H7 (cell line): ENCODE measurements around the gene GIN1. TPM values are rescaled to one million over a fixed set of nuclear protein-coding genes. Genes with fewer than 3 reads are reported as not detected.
A peak's percentile ranks its signal among the peaks of the same experiment; 100 is the strongest.
"Not testable (repeated sequence)": the region's sequence is repeated elsewhere in the genome, so short reads cannot be mapped to it uniquely, and the experiment has no call there.

ENCODE experiments used
- DNase-seq: peaks from one replicate; pipeline ENCODE4 v3.0.0; 2012
- H3K27me3 ChIP-seq: 2 replicates; pipeline ENCODE4 v1.6.0; 2011; ENCODE audit warnings: mild to moderate bottlenecking, low read length; ENCODE audit not compliant: control insufficient read depth, insufficient read depth
- H3K36me3 ChIP-seq: replicated peaks from 2 replicates; pipeline ENCODE4 v1.5.1; 2011; ENCODE audit warnings: low read length; ENCODE audit not compliant: control insufficient read depth, insufficient read depth
- H3K4me3 ChIP-seq: 2 replicates; pipeline ENCODE4 v1.5.1; 2011; ENCODE audit warnings: low read depth, mild to moderate bottlenecking, control low read depth, low read length, moderate library complexity; ENCODE audit not compliant: insufficient read depth
- total RNA-seq: library from RNA; depleted of rRNA; stranded (reverse); fragments of >200 nt; shearing (Covaris generic); gene quantifications from 2 replicates; pipeline ENCODE4 v1.2.3, GENCODE V29; 2014; rRNA removed

Gene GIN1
- 5.0 and 5.1 TPM in 2 replicates for total RNA-seq

- H3K27me3 ChIP-seq: no peaks in the 10 kb centered on the region
- H3K4me3 ChIP-seq: peak within 1 kb of the TSS; percentile 82
- H3K36me3 ChIP-seq: no peaks in the 10 kb centered on the region
- DNase-seq: peak; percentile 50
Observed at GRCh38 chr5:103119765-103120606, at the start of gene GIN1, which contains the start of gene PPIP5K2. GIN1 (minus strand) TSS chr5:103120138; CDS start chr5:103108707, 11,431 bp downstream. PPIP5K2 (plus strand) TSS chr5:103120301; CDS start chr5:103129590, 9,289 bp downstream.

GRCh38 chr5:103166706-103167105 is 46.8 kb upstream of the GIN1 start:
- Histone ChIP-seq H3K36me3 (no peaks in the 10 kb centered on the region), H3K27me3 (no peaks in the 10 kb centered on the region), H3K4me3 (no peak overlapping the region)
- DNase-seq: no peak

GRCh38 chr5:103151156-103151555 is 31.2 kb upstream of the GIN1 start:
- no peak for DNase-seq
- Histone ChIP-seq H3K27me3 (no peaks in the 10 kb centered on the region), H3K36me3 (no peaks in the 10 kb centered on the region; the same call in 1 of the 2 replicates), H3K4me3 (no peak overlapping the region)

- Histone ChIP-seq H3K36me3 (no peaks in the 10 kb centered on the region; the same call in 1 of the 2 replicates), H3K4me3 (no peak overlapping the region), H3K27me3 (no peaks in the 10 kb centered on the region)
- DNase-seq: no peak
Observed at GRCh38 chr5:103148213-103148612, 28.3 kb upstream of the GIN1 start.

GRCh38 chr5:103145196-103145595 is 25.3 kb upstream of the GIN1 start:
- H3K36me3 ChIP-seq: no peaks in the 10 kb centered on the region; the same call in 1 of the 2 replicates
- DNase-seq: no peak
- H3K4me3 ChIP-seq: no peak overlapping the region
- H3K27me3 ChIP-seq: no peaks in the 10 kb centered on the region

- not testable (repeated sequence) for H3K4me3 ChIP-seq
Observed at GRCh38 chr5:103142132-103142531, 22.2 kb upstream of the GIN1 start.

GRCh38 chr5:103139264-103139865 is 19.4 kb upstream of the GIN1 start:
- no peak overlapping the region for H3K4me3 ChIP-seq
- peak; percentile 73 for DNase-seq
- H3K27me3 ChIP-seq: no peaks in the 10 kb centered on the region
- H3K36me3 ChIP-seq: no peaks in the 10 kb centered on the region; the same call in 1 of the 2 replicates

More at GRCh38 chr5:103142132-103142531, 22.2 kb upstream of the GIN1 start:
- DNase-seq, H3K36me3 ChIP-seq, H3K27me3 ChIP-seq: not testable (repeated sequence)

GRCh38 chr5:103138202-103138690 is 18.3 kb upstream of the GIN1 start:
- Histone ChIP-seq H3K36me3 (no peaks in the 10 kb centered on the region; the same call in 1 of the 2 replicates), H3K4me3 (no peak overlapping the region), H3K27me3 (no peaks in the 10 kb centered on the region)
- no peak for DNase-seq

- no peak overlapping the region for H3K4me3 ChIP-seq
- no peaks in the 10 kb centered on the region; the same call in 1 of the 2 replicates for H3K36me3 ChIP-seq
- no peak for DNase-seq
- no peaks in the 10 kb centered on the region for H3K27me3 ChIP-seq
Observed at GRCh38 chr5:103135461-103135860, 15.5 kb upstream of the GIN1 start.

GRCh38 chr5:103133231-103133630 is 13.3 kb upstream of the GIN1 start:
- Histone ChIP-seq H3K27me3 (no peaks in the 10 kb centered on the region), H3K4me3 (no peak overlapping the region), H3K36me3 (no peaks in the 10 kb centered on the region; the same call in 1 of the 2 replicates)
- DNase-seq: no peak

GRCh38 chr5:103132684-103133083 is 12.7 kb upstream of the GIN1 start:
- Histone ChIP-seq H3K4me3 (no peak overlapping the region), H3K36me3 (no peaks in the 10 kb centered on the region; the same call in 1 of the 2 replicates), H3K27me3 (no peaks in the 10 kb centered on the region)
- DNase-seq: no peak

- Histone ChIP-seq H3K4me3 (no peak overlapping the region), H3K27me3 (no peaks in the 10 kb centered on the region), H3K36me3 (no peaks in the 10 kb centered on the region)
- DNase-seq: no peak
Observed at GRCh38 chr5:103128202-103128601, 8.3 kb upstream of the GIN1 start.

- DNase-seq: no peak
- Histone ChIP-seq H3K4me3 (no peak overlapping the region), H3K36me3 (no peaks in the 10 kb centered on the region), H3K27me3 (no peaks in the 10 kb centered on the region)
Observed at GRCh38 chr5:103127292-103127817, 7.4 kb upstream of the GIN1 start.

- no peak for DNase-seq
- no peaks in the 10 kb centered on the region for H3K36me3 ChIP-seq
- H3K4me3 ChIP-seq: no peak overlapping the region
- no peaks in the 10 kb centered on the region for H3K27me3 ChIP-seq
Observed at GRCh38 chr5:103126557-103126956, 6.6 kb upstream of the GIN1 start.
